ENCODE data around the gene WDR5.

DNA sequence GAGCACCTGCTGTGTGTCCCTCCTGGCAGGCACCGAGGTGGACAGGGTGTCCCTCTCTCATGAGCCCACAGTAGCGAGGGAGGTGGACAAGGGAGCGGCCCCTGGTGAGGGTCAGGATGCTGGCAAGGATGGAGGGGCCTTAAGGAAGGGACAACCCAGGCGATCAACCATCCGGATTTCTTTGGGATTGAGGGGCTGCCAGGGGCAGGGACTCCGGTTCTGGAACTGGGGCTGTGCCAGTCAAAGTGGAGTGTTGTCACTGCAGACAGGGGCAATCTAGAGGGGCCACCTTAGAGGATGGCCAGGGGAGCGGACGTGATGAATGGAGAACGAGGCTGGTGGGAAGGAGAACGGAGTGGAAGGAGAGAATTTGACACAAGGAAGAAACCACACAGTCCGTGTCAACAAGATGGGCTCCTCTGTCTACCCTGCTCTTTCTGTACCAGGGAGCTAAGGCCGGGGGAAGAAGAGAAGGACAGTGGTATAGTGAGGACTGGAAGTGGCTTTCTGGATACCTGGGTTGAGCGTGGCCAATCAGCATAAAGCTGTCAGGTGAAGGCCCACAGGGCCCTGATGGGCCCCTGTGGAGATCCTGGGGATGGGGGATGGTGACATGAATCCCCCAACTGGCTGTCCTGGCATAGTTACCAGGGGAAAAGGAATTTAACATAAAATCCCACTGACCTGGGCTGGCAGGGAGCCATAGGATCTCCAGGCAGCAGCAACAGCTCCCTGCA is 4.2 kb upstream of the WDR5 start:
- TF ChIP-seq ESRRA (CRISPR knock-in tag; IDR thresholded peaks at IDR 0.05; ENCODE audit: borderline replicate concordance) (no peak), JUN (CRISPR knock-in tag; IDR thresholded peaks at IDR 0.05) (no peak), ZNF138 (CRISPR knock-in tag; conservative IDR thresholded peaks at IDR 0.05) (no peak), E2F5 (CRISPR knock-in tag; IDR thresholded peaks at IDR 0.05) (no peak), USF2 (CRISPR knock-in tag; IDR thresholded peaks at IDR 0.05) (no peak), HMGA2 (CRISPR knock-in tag; IDR thresholded peaks at IDR 0.05) (no peak)
- TF ChIP-seq, protein P1, sequence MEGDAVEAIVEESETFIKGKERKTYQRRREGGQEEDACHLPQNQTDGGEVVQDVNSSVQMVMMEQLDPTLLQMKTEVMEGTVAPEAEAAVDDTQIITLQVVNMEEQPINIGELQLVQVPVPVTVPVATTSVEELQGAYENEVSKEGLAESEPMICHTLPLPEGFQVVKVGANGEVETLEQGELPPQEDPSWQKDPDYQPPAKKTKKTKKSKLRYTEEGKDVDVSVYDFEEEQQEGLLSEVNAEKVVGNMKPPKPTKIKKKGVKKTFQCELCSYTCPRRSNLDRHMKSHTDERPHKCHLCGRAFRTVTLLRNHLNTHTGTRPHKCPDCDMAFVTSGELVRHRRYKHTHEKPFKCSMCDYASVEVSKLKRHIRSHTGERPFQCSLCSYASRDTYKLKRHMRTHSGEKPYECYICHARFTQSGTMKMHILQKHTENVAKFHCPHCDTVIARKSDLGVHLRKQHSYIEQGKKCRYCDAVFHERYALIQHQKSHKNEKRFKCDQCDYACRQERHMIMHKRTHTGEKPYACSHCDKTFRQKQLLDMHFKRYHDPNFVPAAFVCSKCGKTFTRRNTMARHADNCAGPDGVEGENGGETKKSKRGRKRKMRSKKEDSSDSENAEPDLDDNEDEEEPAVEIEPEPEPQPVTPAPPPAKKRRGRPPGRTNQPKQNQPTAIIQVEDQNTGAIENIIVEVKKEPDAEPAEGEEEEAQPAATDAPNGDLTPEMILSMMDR (IDR thresholded peaks at IDR 0.05) = no peak
